GM18909 (cell line): Measurements from ENCODE around the gene MYOM3.
"Not testable (repeated sequence)": the region's sequence is repeated elsewhere in the genome, so short reads cannot be mapped to it uniquely, and the experiment has no call there.

Experiments
- ATAC-seq: cut with Tn5 transposase; IDR thresholded peaks from one replicate; pipeline ENCODE4 v1.9.1; 2021; ENCODE audit warnings: mild to moderate bottlenecking; ENCODE audit not compliant: unreplicated experiment, poor library complexity

The MYOM3 gene

GRCh38 chr1:24008574-24009184, 103.3 kb downstream of the MYOM3 start:
- ATAC-seq, result not testable (repeated sequence)

DNA sequence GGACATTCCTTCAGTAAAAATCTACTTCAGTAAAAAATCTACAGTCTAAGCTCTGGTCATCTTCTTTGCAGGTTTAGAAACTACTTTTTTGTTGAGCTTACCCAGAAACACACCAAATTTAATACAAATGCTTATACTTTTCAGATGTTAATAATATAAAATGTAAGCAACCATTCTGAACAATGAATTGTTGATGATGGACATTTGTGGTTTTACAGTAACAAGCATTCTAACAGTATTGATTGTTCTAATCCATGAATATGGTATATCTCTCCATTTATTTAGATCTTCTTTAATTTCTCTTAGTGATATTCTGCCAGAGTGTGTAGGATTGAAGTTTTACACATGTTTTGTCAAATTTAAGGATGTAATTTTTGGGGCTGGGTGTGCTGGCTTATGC, 104.9 kb downstream of the MYOM3 start:
- ATAC-seq, result no peak
